Measurements from ENCODE around the gene CEP112. TPM values are rescaled to one million over a fixed set of nuclear protein-coding genes. Genes with fewer than 3 reads are reported as not detected.
A peak's percentile ranks its signal among the peaks of the same experiment; 100 is the strongest.

Gene CEP112
- total RNA-seq, 2 donors from 2014 or later: 5.9 to 6.2 TPM

DNA sequence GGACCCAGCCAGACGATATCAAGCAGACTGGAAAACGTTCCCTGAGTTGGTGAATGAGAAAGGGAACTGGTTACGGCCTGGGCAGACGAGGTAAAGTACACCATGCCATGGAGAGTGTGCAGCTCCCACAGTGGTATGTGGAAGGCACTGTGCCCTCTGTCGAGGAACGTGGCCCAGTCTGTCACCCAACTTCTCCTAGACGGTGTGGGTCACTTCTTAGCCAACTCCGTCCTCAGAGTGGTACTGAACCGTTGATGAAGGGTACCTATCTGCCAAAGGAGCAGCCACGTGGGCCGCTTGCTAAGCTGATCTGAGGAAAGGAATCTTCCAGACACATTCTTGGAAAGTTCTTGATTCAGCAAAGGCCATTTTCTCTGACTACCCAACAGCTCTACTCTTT is 574.4 kb downstream of the CEP112 start:
- DNase-seq: no peak
- no peak overlapping the region for H3K9ac ChIP-seq (ENCODE audit: low read depth in 2 of 2, low read length in 2 of 2)
- no peaks in the 10 kb centered on the region for H3K36me3 ChIP-seq
- no peaks in the 10 kb centered on the region for H3K27me3 ChIP-seq
- intact Hi-C loops (cut with DNase I): no loop called here
- no peak overlapping the region for H3K4me3 ChIP-seq
- no peaks in the 10 kb centered on the region for H3K4me1 ChIP-seq
- H3K9me3 ChIP-seq: no peaks in the 10 kb centered on the region
- TF ChIP-seq, protein P1, sequence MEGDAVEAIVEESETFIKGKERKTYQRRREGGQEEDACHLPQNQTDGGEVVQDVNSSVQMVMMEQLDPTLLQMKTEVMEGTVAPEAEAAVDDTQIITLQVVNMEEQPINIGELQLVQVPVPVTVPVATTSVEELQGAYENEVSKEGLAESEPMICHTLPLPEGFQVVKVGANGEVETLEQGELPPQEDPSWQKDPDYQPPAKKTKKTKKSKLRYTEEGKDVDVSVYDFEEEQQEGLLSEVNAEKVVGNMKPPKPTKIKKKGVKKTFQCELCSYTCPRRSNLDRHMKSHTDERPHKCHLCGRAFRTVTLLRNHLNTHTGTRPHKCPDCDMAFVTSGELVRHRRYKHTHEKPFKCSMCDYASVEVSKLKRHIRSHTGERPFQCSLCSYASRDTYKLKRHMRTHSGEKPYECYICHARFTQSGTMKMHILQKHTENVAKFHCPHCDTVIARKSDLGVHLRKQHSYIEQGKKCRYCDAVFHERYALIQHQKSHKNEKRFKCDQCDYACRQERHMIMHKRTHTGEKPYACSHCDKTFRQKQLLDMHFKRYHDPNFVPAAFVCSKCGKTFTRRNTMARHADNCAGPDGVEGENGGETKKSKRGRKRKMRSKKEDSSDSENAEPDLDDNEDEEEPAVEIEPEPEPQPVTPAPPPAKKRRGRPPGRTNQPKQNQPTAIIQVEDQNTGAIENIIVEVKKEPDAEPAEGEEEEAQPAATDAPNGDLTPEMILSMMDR (IDR thresholded peaks at IDR 0.05): no peak
- no peak overlapping the region for H3K27ac ChIP-seq

DNA sequence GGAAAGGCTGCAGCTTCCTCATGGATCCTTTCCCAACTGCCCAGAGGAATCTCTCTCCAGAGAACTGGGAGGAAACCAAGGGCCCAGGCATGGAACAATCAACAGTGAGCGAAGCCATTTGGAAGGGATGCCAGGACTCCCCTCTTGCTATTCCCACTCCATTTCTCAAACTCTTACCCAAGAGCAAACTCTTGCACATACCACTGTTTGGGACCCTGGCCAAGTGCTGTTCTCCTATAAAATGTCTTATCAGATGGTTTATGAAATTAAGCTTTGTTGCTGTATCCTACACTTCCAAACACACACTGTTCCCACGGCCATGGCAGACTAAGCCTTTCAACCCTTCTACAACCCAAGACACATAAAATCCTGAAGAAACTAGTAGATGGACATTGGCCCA is 582.2 kb downstream of the CEP112 start:
- no peaks in the 10 kb centered on the region for H3K9me3 ChIP-seq
- H3K9ac ChIP-seq (ENCODE audit: low read depth in 2 of 2, low read length in 2 of 2): no peak overlapping the region
- DNase-seq: peak; percentile 56
- H3K27me3 ChIP-seq: no peaks in the 10 kb centered on the region
- intact Hi-C loops (cut with DNase I): no loop called here
- no peaks in the 10 kb centered on the region for H3K36me3 ChIP-seq
- TF ChIP-seq, protein P1 (IDR thresholded peaks at IDR 0.05): no peak
- H3K4me1 ChIP-seq: no peaks in the 10 kb centered on the region
- no peak overlapping the region for H3K27ac ChIP-seq
- H3K4me3 ChIP-seq: no peak overlapping the region

DNA sequence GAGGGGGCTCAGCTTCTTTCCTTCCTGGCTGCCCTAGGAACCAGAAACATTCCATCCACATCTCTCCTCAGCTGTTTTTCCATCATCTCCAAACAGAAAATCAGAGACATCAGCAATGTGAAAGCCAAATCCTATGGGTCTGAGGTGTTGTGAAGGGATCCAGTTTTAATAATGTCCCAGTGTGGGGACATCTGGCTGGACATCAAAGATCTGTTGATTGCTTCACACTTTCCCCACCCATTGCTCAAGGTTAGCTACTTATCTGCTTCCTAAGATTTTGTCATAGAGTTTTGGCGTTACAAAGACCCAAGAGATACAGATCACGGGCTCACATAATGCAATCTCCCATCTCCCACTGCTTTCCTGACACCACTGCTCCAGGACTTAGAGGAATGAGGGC is 582.6 kb downstream of the CEP112 start:
- DNase-seq: no peak
- TF ChIP-seq, protein P1 (IDR thresholded peaks at IDR 0.05): no peak
- no peak overlapping the region for H3K27ac ChIP-seq
- H3K36me3 ChIP-seq: no peaks in the 10 kb centered on the region
- H3K4me1 ChIP-seq: no peaks in the 10 kb centered on the region
- H3K9me3 ChIP-seq: no peaks in the 10 kb centered on the region
- no peak overlapping the region for H3K4me3 ChIP-seq
- H3K27me3 ChIP-seq: no peaks in the 10 kb centered on the region
- no peak overlapping the region for H3K9ac ChIP-seq (ENCODE audit: low read depth in 2 of 2, low read length in 2 of 2)
- intact Hi-C loops (cut with DNase I): no loop called here

DNA sequence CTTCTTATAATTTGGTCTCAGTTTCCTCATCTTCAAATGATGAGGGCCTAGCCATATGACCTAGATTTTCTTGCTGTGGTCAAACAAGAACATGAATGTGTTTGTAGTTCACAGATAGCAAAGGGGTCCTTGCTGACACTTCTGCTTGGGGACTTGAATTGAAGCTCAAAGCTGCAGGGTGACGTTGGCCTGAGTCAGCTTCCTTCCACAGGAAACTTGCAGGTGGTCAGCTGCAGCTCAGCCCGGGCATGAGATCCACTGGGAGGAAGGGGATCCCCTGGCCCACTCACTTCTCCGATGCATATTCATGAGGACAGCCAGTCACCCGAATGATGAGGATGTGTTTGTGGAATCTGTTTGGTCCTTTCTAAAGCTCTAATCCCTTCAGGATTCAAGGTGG is 587.9 kb downstream of the CEP112 start:
- TF ChIP-seq, protein P1 (IDR thresholded peaks at IDR 0.05): no peak
- H3K36me3 ChIP-seq: no peaks in the 10 kb centered on the region
- H3K9me3 ChIP-seq: no peaks in the 10 kb centered on the region
- no peak overlapping the region for H3K9ac ChIP-seq (ENCODE audit: low read depth in 2 of 2, low read length in 2 of 2)
- no peak overlapping the region for H3K4me3 ChIP-seq
- DNase-seq: no peak
- no peaks in the 10 kb centered on the region for H3K4me1 ChIP-seq
- H3K27ac ChIP-seq: no peak overlapping the region
- H3K27me3 ChIP-seq: no peaks in the 10 kb centered on the region
- intact Hi-C loops (cut with DNase I): no loop called here

DNA sequence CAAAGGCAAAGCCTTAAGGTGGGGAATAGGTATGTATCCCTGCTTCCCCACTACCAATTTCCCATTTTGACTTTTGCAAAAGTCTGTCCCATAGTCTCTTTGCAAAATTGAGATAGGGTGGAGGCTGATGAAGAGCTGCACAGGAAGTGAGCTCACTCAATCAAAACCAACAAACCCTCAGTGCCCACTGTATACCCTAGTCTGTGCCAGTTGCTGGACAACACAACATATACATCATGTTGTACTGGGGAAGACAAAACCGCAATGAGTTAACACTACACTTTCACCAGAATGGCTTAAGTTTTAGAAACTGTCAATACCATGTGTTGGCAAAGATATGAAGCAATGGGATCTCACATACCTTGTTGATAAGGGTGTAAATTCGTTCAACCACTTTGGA is 590.1 kb downstream of the CEP112 start:
- Histone ChIP-seq H3K9ac (ENCODE audit: low read depth in 2 of 2, low read length in 2 of 2) (no peak overlapping the region), H3K27ac (no peak overlapping the region), H3K36me3 (no peaks in the 10 kb centered on the region), H3K9me3 (no peaks in the 10 kb centered on the region), H3K4me3 (no peak overlapping the region), H3K4me1 (no peaks in the 10 kb centered on the region), H3K27me3 (no peaks in the 10 kb centered on the region)
- no peak for DNase-seq
- TF ChIP-seq, protein P1 (IDR thresholded peaks at IDR 0.05): no peak
- intact Hi-C loops (cut with DNase I): no loop called here

DNA sequence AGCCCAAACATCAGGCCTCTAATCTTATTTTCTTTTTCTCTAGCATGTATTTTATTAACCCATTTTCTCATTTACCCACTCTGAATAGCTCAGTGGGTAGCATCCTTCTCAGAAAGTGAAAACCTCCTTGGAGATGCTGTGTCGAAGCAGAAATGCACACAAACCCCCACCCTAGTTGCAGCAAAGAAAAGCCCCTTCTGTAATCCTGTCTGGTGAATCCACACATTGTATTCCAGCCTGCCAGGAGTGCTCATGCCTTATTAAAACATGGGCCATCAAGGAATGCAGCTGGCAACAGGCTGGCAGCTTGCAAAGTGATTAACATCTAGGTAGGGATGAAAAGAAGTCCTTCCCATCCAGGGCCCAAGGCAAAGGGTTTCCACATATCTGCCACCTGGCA is 590.8 kb downstream of the CEP112 start:
- Histone ChIP-seq H3K4me1 (no peaks in the 10 kb centered on the region), H3K36me3 (no peaks in the 10 kb centered on the region), H3K4me3 (no peak overlapping the region), H3K27ac (no peak overlapping the region), H3K27me3 (no peaks in the 10 kb centered on the region), H3K9me3 (no peaks in the 10 kb centered on the region), H3K9ac (ENCODE audit: low read depth in 2 of 2, low read length in 2 of 2) (no peak overlapping the region)
- TF ChIP-seq, protein P1 (IDR thresholded peaks at IDR 0.05): no peak
- intact Hi-C loops (cut with DNase I): no loop called here
- DNase-seq: no peak
